ENCODE data around the gene PLCH2. TPM values are rescaled to one million over a fixed set of nuclear protein-coding genes. Genes with fewer than 3 reads are reported as not detected.

Gene PLCH2
- total RNA-seq, 1 donor from 2014 or later, result 3.8 TPM

DNA sequence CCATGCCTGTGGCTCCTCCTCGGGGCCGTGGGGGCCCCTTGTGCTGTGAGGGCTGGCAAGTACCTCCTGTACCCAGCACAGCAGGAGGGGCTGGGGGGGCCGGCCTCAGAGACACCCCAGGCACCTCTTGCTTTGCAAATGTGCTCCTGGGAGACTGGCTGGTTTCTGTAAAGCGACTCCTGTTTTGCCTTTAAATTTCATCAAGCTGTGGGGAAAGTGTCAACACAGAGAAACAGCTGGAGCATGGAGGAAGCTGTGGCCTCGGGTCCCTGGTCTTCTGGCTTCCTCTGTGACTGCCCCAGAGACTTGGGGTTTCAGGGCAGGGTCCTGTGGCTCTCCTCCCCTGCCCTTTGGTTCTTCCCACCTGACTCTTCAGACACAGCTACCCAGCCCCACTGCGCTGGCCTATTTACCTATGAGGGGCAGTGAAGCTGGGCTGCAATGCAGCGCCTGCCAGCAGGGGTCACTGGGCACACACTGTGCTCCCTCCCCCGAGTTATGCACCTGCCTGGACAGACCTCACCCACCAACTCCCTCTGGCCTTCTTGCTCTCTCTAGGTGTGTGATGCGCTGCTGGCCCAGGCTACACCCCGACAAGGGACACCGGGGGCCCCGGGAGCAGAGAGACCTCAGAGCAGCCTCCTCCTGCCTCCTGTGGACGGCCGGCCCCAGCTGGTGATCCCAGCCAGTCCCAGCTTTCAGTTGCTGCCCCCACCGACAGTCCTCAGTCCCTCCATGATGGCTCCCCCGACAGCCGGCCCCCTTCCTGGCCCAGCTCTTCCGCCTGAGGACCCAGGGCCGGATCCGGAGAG is 46.1 kb upstream of the PLCH2 start:
- Histone ChIP-seq H3K4me1 (no peaks in the 10 kb centered on the region), H3K27me3 (ENCODE audit: low read depth) (peaks cover 55% of the 10 kb centered on the region), H3K9me3 (peaks cover 5% of the 10 kb centered on the region), H3K4me3 (no peak overlapping the region), H3K27ac (no peak overlapping the region), H3K36me3 (no peaks in the 10 kb centered on the region)
- ATAC-seq, result no peak
- no peak for DNase-seq
- intact Hi-C loops (cut with DNase I), result no loop called here
- TF ChIP-seq, protein P1, sequence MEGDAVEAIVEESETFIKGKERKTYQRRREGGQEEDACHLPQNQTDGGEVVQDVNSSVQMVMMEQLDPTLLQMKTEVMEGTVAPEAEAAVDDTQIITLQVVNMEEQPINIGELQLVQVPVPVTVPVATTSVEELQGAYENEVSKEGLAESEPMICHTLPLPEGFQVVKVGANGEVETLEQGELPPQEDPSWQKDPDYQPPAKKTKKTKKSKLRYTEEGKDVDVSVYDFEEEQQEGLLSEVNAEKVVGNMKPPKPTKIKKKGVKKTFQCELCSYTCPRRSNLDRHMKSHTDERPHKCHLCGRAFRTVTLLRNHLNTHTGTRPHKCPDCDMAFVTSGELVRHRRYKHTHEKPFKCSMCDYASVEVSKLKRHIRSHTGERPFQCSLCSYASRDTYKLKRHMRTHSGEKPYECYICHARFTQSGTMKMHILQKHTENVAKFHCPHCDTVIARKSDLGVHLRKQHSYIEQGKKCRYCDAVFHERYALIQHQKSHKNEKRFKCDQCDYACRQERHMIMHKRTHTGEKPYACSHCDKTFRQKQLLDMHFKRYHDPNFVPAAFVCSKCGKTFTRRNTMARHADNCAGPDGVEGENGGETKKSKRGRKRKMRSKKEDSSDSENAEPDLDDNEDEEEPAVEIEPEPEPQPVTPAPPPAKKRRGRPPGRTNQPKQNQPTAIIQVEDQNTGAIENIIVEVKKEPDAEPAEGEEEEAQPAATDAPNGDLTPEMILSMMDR (IDR thresholded peaks at IDR 0.05), result peak; percentile 28

DNA sequence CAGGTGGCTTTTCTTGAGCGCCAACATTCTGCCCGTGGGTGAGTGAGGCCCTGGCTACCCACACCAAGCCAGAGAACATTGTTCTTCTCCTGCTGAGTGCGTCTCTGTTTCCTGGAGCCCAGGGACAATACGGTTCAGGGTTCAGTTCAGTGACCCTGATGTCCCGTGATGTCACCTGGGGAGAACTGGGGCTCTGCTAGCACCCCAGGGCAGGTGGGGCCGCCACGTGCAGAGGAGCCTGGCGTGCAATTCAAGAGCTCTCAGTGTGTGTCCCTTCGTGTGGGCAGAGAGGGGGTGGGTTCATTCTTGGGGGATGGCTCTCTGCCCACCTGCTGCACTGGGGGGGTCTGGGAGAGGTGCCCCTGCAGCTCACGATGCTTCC is 45.5 kb upstream of the PLCH2 start:
- no peak overlapping the region for H3K27ac ChIP-seq
- ATAC-seq, result no peak
- H3K27me3 ChIP-seq (ENCODE audit: low read depth), result peaks cover 60% of the 10 kb centered on the region
- H3K36me3 ChIP-seq, result no peaks in the 10 kb centered on the region
- peaks cover 5% of the 10 kb centered on the region for H3K9me3 ChIP-seq
- TF ChIP-seq, protein P1 (IDR thresholded peaks at IDR 0.05), result no peak
- H3K4me3 ChIP-seq, result no peak overlapping the region
- no peaks in the 10 kb centered on the region for H3K4me1 ChIP-seq
- DNase-seq, result no peak
- intact Hi-C loops (cut with DNase I), result no loop called here

DNA sequence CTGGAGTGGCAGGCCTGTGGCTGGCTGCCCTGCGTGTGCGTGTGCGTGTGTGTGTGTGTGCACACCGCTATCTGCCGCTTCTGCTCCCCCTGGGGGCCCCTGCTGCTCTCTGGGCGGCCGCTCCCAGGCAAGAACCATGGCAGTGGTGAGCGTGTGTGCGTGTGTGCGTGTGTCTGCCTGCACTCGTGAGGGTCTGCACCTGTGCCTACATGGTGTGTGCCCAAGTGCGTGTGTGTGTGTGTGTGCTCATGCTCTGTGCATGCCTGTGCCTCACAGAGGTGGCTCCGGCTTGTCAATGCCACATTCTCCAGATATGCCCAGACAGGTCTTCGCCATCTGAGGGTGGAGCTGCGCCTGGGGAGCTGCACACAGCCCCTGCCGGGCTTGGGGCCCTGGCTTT is 45.0 kb upstream of the PLCH2 start:
- Histone ChIP-seq H3K27ac (no peak overlapping the region), H3K4me1 (no peaks in the 10 kb centered on the region), H3K4me3 (no peak overlapping the region), H3K9me3 (peaks cover 5% of the 10 kb centered on the region), H3K27me3 (ENCODE audit: low read depth) (peaks cover 60% of the 10 kb centered on the region), H3K36me3 (no peaks in the 10 kb centered on the region)
- TF ChIP-seq, protein P1 (IDR thresholded peaks at IDR 0.05), result no peak
- intact Hi-C loops (cut with DNase I), result no loop called here
- ATAC-seq (no peak), DNase-seq (no peak)

DNA sequence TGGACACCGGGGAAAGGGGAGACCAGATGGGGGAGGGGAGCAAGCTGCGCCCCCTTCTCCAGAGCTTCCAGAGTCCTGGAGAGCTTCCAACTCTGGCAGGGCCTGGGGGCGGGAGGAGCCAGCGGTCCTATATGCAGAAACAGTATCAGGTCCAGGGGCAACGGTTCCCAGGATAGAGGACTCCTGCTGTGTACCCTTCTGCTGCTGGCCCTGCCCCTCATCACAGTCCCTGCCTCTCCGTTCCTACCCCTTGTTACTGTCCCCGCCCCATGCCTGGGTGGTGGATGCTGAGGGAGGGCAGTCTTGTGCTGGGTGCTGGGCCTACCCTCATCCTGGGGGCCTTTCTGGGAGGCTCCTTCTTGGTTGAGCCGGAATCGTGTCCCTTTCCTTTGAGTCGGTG is 44.6 kb upstream of the PLCH2 start:
- intact Hi-C loops (cut with DNase I), result no loop called here
- H3K9me3 ChIP-seq, result peaks cover 5% of the 10 kb centered on the region
- DNase-seq (no peak), ATAC-seq (no peak)
- no peaks in the 10 kb centered on the region for H3K36me3 ChIP-seq
- no peak overlapping the region for H3K27ac ChIP-seq
- no peak overlapping the region for H3K4me3 ChIP-seq
- no peaks in the 10 kb centered on the region for H3K4me1 ChIP-seq
- peaks cover 60% of the 10 kb centered on the region for H3K27me3 ChIP-seq (ENCODE audit: low read depth)
- TF ChIP-seq, protein P1 (IDR thresholded peaks at IDR 0.05), result no peak

DNA sequence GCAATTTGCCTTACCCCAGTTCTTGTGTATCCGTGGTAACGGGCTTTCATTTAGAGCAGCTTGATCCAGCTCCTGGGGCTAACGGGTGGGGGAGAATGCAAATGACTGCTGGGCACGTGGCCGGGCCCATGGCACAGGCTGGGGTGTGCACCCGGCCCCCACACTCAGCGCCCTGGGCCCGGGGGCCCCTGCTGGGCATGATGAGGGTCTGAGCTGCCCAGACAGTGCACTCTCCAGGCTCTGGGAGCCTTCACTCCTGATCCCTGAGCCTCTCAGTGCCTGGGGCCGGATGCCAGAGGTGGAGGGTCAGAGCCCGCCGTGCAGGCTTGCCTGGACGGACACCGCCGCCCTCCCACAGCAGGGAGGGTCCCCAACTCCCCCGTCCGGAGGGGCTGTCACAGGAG is 43.6 kb upstream of the PLCH2 start:
- H3K27ac ChIP-seq, result no peak overlapping the region
- intact Hi-C loops (cut with DNase I), result no loop called here
- H3K36me3 ChIP-seq, result no peaks in the 10 kb centered on the region
- no peaks in the 10 kb centered on the region for H3K4me1 ChIP-seq
- H3K4me3 ChIP-seq, result no peak overlapping the region
- DNase-seq, result no peak
- no peak for ATAC-seq
- TF ChIP-seq, protein P1 (IDR thresholded peaks at IDR 0.05), result no peak
- H3K9me3 ChIP-seq, result peaks cover 5% of the 10 kb centered on the region
- peaks cover 53% of the 10 kb centered on the region for H3K27me3 ChIP-seq (ENCODE audit: low read depth)
